NCI-H2196 (cell line): ENCODE data around the gene ATOSA.

Source experiments
- DNase-seq: peaks from one replicate; lab custom pipeline; 2025; ENCODE audit not compliant: unreplicated experiment; lab: John Stamatoyannopoulos, UW

The ATOSA gene

GRCh38 chr15:52653431-52653964, 25.7 kb downstream of the ATOSA start:
- DNase-seq = peak; percentile 1

GRCh38 chr15:52652984-52653383, 26.2 kb downstream of the ATOSA start:
- no peak for DNase-seq

- DNase-seq = no peak
Observed at GRCh38 chr15:52652286-52652685, 26.9 kb downstream of the ATOSA start.

GRCh38 chr15:52651868-52652267, 27.3 kb downstream of the ATOSA start:
- peak; percentile 65 for DNase-seq

- no peak for DNase-seq
Observed at GRCh38 chr15:52651114-52651513, 28.1 kb downstream of the ATOSA start.

- no peak for DNase-seq
Observed at GRCh38 chr15:52649686-52650085, 29.5 kb downstream of the ATOSA start.

- no peak for DNase-seq
Observed at GRCh38 chr15:52645916-52646315, 33.3 kb downstream of the ATOSA start.

GRCh38 chr15:52642386-52643361, 36.5 kb downstream of the ATOSA start:
- no peak for DNase-seq

- DNase-seq = no peak
Observed at GRCh38 chr15:52636459-52636858, 42.7 kb downstream of the ATOSA start.

GRCh38 chr15:52635908-52636307, 43.3 kb downstream of the ATOSA start:
- DNase-seq = no peak
